HFF-Myc (cell line): ENCODE data around the gene CPSF3.

Experiments used
- DNase-seq: peaks from one replicate; pipeline ENCODE4 v3.0.0-alpha.2; 2011; ENCODE audit warnings: low read depth; ENCODE audit errors: extremely low read depth
- H3K4me3 ChIP-seq: replicated peaks from 2 replicates; pipeline ENCODE4 v1.5.1; 2011; ENCODE audit warnings: low read depth, mild to moderate bottlenecking, control low read depth, low read length
- TF ChIP-seq, protein P1 (sequence below): IDR thresholded peaks from 2 replicates; pipeline ENCODE4 v1.5.1; 2012; ENCODE audit warnings: mild to moderate bottlenecking, low read depth, low read length, control low read depth; ENCODE audit errors: missing control alignments

Gene CPSF3

DNA sequence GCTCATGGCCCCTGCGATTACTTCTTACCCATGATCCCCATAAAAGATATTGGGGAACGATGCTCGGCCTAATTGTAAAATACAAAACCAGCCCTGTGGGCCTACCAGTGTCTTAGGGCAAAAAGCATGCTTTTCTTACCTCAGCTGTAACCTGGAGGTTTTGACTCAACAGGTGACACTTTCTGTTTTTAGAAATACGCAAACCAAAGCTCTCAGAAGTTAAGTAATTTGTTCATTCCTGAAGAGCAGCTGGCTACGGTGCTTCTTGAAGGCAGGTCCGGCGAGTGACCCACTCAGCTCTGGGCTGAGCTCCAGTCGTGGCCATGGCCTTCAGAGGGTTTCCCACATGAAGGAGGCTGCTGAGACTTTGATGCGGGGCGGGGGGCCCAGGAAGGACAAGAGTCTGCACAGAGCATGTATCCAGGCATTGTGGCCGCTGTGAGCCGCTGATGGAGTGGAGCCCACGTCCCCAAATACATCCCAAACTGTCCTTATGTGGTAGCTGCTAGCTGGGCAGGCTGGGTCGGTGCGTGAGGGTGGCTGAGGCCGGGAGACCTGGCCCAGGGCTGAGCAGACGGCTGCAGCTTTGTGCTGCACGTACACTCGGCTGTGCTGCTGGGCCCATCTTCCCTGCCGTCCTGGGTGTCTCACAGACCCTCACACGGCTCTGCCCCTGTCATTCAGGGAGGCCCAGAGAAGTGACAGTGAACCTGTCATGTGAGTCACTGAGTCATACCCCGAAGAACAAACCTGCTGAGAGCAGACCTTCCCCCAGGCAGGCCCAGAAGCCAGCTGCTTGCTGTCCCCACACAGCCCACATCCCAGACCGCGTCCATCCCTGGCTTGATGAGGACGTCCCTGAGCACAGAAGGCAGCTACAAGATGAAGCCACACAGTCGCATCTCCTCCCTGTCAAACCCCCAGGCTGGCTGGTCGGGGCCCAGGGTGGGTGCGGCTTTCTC lies 34.2 kb upstream of the CPSF3 start:
- TF ChIP-seq, protein P1, sequence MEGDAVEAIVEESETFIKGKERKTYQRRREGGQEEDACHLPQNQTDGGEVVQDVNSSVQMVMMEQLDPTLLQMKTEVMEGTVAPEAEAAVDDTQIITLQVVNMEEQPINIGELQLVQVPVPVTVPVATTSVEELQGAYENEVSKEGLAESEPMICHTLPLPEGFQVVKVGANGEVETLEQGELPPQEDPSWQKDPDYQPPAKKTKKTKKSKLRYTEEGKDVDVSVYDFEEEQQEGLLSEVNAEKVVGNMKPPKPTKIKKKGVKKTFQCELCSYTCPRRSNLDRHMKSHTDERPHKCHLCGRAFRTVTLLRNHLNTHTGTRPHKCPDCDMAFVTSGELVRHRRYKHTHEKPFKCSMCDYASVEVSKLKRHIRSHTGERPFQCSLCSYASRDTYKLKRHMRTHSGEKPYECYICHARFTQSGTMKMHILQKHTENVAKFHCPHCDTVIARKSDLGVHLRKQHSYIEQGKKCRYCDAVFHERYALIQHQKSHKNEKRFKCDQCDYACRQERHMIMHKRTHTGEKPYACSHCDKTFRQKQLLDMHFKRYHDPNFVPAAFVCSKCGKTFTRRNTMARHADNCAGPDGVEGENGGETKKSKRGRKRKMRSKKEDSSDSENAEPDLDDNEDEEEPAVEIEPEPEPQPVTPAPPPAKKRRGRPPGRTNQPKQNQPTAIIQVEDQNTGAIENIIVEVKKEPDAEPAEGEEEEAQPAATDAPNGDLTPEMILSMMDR, result no peak
- H3K4me3 ChIP-seq, result no peak overlapping the region
- DNase-seq, result no peak

DNA sequence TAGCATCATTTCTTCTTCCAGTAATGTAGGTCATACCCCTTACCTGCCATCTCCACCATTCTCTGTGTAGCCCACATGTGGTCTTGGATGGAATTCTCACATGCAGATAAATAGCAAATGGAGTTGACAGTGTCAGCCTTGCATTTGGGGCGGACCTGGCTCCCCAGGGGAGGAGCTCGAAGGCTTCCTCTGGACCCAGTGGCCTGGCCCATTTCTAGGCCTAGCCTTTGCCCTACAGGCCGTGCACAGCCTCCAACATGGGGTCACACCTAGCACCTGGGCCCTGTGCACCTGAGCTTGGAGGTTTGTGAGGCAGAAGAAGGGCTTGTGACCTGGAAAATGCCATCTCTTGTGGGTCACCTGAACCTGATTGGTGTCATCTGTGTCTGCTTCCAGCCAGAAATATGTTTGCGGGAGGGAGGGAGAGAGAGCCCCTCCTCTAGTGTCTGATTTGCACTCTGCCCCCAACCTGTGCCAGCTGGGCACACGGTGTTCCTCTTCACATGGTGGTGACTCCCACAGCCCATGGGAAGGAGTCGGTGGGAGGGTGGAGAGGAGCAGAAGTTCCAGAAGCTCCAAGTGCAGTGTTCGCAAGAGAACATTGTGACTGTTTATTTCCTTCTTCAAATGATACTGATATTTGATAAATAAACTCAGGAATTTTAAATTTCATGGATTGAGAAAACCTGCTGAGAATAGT lies 33.2 kb upstream of the CPSF3 start:
- TF ChIP-seq, protein P1, result no peak
- no peak for DNase-seq
- H3K4me3 ChIP-seq, result no peak overlapping the region

DNA sequence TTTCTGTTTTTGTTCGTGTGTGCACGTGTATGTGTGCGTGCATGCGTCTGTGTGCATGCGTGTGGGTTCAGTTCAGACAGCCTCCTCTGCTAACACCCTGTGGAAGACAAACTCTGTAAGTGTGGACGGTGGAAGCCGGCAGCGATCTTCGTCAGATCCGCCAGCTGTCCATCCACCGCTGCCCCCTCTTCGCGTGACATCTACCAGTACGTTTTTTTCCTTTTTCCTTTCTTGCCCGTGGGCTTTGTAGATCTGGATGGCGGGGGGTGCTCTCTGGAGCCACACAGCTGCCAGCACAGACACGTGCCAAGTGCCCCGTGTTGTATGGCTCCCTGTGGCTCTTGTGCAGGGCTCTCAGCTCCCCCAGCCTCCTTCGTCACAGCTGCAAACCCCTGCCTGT lies 32.5 kb upstream of the CPSF3 start:
- TF ChIP-seq, protein P1, result no peak
- no peak for DNase-seq
- H3K4me3 ChIP-seq, result no peak overlapping the region

DNA sequence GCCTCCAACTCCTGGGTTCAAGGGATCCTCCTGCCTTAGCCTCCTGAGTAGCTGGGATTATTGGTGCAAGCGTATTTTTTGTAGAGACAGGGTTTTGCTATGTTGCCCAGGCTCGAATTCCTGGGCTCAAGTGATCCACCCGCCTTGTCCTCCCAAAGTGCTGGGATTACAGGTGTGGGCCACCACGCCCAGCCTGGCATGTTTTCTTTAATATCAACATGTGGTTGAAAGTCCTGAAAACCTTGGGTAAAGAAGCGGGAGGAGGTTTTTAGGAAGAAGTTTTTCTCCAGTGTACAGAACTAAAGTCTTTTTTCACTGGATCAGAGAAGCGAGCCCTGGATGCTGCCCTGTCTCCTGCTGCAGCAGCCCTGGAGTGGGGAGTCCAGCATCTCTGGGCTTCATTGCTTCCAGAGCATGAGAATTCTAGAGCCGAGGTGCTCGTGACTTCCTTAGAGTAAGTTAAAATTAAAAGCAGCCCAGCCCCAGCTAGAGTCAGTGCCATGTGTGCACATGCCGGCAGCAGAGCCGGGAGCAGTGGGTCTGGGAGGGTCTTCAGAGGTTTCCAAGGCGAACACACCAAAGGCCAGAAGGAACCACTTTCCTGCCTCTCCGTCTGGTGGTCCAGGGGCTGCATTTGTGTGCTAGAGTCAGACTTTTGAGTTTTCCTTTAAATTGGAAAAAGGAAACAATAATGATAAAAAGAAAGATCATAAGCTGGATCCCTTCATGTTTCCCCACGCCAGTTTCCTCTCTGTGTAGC lies 31.3 kb upstream of the CPSF3 start:
- TF ChIP-seq, protein P1, result no peak
- no peak overlapping the region for H3K4me3 ChIP-seq
- DNase-seq, result no peak

DNA sequence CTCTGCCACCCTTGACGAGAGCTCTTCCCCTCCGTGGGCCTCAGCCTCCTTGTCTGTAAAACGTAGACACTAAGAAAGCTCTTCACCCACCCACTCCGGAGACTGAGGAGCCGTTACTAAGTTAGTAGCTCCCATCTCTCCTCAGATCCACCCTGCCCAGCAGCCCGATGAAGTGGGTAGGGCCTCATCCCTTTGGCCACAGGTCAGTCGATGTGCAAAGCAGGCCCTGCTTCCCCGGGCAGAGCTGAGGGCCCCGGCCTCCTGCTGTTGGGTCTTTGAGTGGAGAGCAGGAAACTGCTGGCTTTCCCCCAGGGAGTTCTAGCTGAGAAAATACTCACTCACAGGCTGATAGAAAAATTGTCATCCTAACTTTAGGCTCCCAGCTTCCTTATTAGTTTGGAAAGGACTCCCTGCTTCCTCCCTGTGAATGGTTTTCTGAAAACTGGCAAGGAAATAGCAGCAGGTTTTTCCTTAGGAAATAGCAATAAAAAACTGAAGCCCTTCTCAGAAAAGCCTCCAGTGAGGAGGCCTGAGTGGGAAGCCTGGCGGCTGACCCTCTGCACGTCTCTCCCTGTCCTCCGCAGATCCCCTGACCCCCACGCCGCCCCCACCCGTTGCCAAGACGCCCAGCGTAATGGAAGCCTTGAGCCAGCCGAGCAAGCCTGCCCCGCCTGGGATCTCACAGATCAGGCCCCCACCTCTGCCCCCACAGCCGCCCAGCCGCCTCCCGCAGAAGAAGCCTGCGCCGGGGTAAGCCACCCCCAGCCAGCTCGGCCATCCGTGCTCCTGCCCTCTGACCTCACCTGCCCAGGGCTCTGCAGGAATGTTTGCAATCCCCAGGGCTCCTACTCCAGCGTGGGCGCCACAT lies 30.3 kb upstream of the CPSF3 start:
- TF ChIP-seq, protein P1, result no peak
- no peak for DNase-seq
- H3K4me3 ChIP-seq, result no peak overlapping the region

DNA sequence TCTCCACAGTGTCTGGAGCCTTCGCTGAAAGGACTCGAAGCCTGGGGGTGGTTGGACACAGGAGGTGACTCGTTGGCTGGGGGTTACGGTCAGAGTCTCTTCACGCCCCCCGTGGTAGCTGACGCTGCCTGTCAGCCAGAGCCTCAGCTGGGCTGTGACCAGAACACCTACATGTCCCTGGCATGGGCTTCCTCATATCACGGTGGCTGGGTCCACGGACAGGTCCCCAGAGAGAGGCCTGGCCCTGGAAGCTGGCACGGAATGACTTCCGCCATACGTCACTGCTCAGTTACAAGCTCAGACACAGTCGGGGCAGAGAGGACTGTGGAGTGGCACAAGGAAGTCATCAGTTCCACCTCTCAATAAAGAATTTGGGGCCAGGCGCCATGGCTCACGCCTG lies 28.6 kb upstream of the CPSF3 start:
- no peak for DNase-seq
- no peak overlapping the region for H3K4me3 ChIP-seq
- TF ChIP-seq, protein P1, result no peak
